SK-N-SH (cell line): Measurements from ENCODE around the gene AKAP6. TPM values are rescaled to one million over a fixed set of nuclear protein-coding genes. Genes with fewer than 3 reads are reported as not detected.

Experiments used
- CTCF ChIA-PET: fragments of 300-600, 350-600 bp; formaldehyde crosslinking; extraction: SDS; loops from one replicate; lab custom pipeline; 2021; lab: Yijun Ruan, JAX
- POLR2A ChIA-PET: fragments of 350-600 bp; sonication (Branson Sonifier 250); formaldehyde crosslinking; extraction: SDS; loops from one replicate; lab custom pipeline; 2020; ENCODE audit warnings: antibody characterized with exemption, inconsistent platforms; lab: Yijun Ruan, JAX
- DNase-seq: peaks from one replicate; pipeline ENCODE4 v3.0.0; 2012
- H2AFZ ChIP-seq: fragments of 200-600 bp; sonication (generic); 2 replicates; pipeline ENCODE4 v1.8.1; 2016; ENCODE audit warnings: antibody characterized with exemption, mild to moderate bottlenecking, low read depth
- H3F3A ChIP-seq: fragments of 200-600 bp; sonication (generic); replicated peaks from 2 replicates; pipeline ENCODE3; 2016; ENCODE audit warnings: antibody characterized with exemption, mild to moderate bottlenecking; ENCODE audit not compliant: insufficient read depth
- H3K27ac ChIP-seq, 2 experiments: fragments of 200-500 bp in 1 of 2; fragments of 200-600 bp in 1 of 2; sonication (Bioruptor generic) in 1 of 2; sonication (generic), shearing (Covaris generic) in 1 of 2; 2 replicates each; pipeline versions ENCODE4 v1.5.1 to v1.6.1; 2014 to 2016; ENCODE audit warnings: low read depth in 2 of 2, inconsistent platforms in 1 of 2, low read length in 1 of 2, mild to moderate bottlenecking in 1 of 2, mixed read lengths in 1 of 2
- H3K27me3 ChIP-seq: fragments of 200-600 bp; sonication (generic), shearing (Covaris generic); 2 replicates; pipeline ENCODE4 v1.6.1; 2016; ENCODE audit warnings: mixed run types; ENCODE audit not compliant: insufficient read depth
- H3K36me3 ChIP-seq, 2 experiments: fragments of 200-500 bp in 1 of 2; fragments of 200-600 bp in 1 of 2; sonication (Bioruptor generic) in 1 of 2; sonication (generic) in 1 of 2; replicated peaks in 1 of 2; 2 replicates each; pipeline versions ENCODE3 to v1.5.1; 2014 to 2016; ENCODE audit warnings: low read length in 1 of 2, mild to moderate bottlenecking in 1 of 2; ENCODE audit not compliant: insufficient read depth in 2 of 2, control insufficient read depth in 1 of 2
- H3K4me1 ChIP-seq, 2 experiments: fragments of 200-500 bp in 1 of 2; fragments of 200-600 bp in 1 of 2; sonication (Bioruptor generic) in 1 of 2; sonication (generic), shearing (Covaris generic) in 1 of 2; 2 replicates each; pipeline versions ENCODE4 v1.5.1 to v1.6.1; 2014 to 2016; ENCODE audit warnings: low read depth in 1 of 2, low read length in 1 of 2, mixed run types in 1 of 2; ENCODE audit not compliant: insufficient read depth in 2 of 2, control insufficient read depth in 1 of 2
- H3K4me2 ChIP-seq: fragments of 200-600 bp; sonication (generic), shearing (Covaris generic); 2 replicates; pipeline ENCODE4 v1.6.1; 2017; ENCODE audit warnings: mixed run types
- H3K4me3 ChIP-seq, 2 experiments: fragments of 200-500 bp in 1 of 2; fragments of 200-600 bp in 1 of 2; sonication (Bioruptor generic) in 1 of 2; sonication (generic), shearing (Covaris generic) in 1 of 2; 2 replicates each; pipeline versions ENCODE4 v1.5.1 to v1.8.1; 2014 to 2016; ENCODE audit warnings: low read depth in 2 of 2, inconsistent platforms in 1 of 2, low read length in 1 of 2, mild to moderate bottlenecking in 1 of 2, mixed read lengths in 1 of 2, moderate library complexity in 1 of 2
- H3K79me2 ChIP-seq: fragments of 200-600 bp; sonication (generic); 2 replicates; pipeline ENCODE4 v1.8.1; 2017; ENCODE audit warnings: mild to moderate bottlenecking; ENCODE audit not compliant: insufficient read depth
- H3K9ac ChIP-seq: fragments of 200-600 bp; sonication (generic); 2 replicates; pipeline ENCODE4 v1.6.1; 2017; ENCODE audit warnings: mixed run types
- H3K9me2 ChIP-seq: fragments of 200-600 bp; sonication (generic); 2 replicates; pipeline ENCODE4 v1.6.1; 2017; ENCODE audit warnings: mixed run types
- H3K9me3 ChIP-seq: fragments of 200-600 bp; sonication (generic); 2 replicates; pipeline ENCODE4 v1.6.1; 2017; ENCODE audit warnings: mixed run types, mild to moderate bottlenecking, moderate library complexity
- H4K20me1 ChIP-seq: fragments of 200-600 bp; sonication (generic); 2 replicates; pipeline ENCODE4 v1.6.1; 2017; ENCODE audit warnings: mild to moderate bottlenecking, mixed run types; ENCODE audit not compliant: insufficient read depth
- CHD2 ChIP-seq: fragments of 150-350 bp; IDR thresholded peaks from 2 replicates; pipeline ENCODE4 v1.6.1; 2018; ENCODE audit warnings: low read length; ENCODE audit not compliant: partially characterized antibody
- ELF1 ChIP-seq: IDR thresholded peaks from 2 replicates; pipeline ENCODE4 v1.4.0; 2012
- EZH2phosphoT487 ChIP-seq: fragments of 200-600 bp; sonication (generic); IDR thresholded peaks from 2 replicates; pipeline ENCODE4 v1.6.1; 2017; ENCODE audit warnings: low read depth, mixed run types, mild to moderate bottlenecking, antibody characterized with exemption, moderate library complexity, borderline replicate concordance
- FOSL2 ChIP-seq: IDR thresholded peaks from 2 replicates; pipeline ENCODE4 v1.4.0; 2012; ENCODE audit warnings: low read depth, mild to moderate bottlenecking, moderate library complexity, borderline replicate concordance
- FOXJ3 ChIP-seq: sonication (generic); formaldehyde crosslinking; IDR thresholded peaks from 2 replicates; pipeline ENCODE4 v1.5.1; 2020; ENCODE audit warnings: mild to moderate bottlenecking, missing genetic modification reagents
- GABPA ChIP-seq: IDR thresholded peaks from 2 replicates; pipeline ENCODE4 v1.4.0; 2012; ENCODE audit warnings: low read depth, mild to moderate bottlenecking
- GATA2 ChIP-seq: sonication (generic); formaldehyde crosslinking; IDR thresholded peaks from 2 replicates; pipeline ENCODE4 v1.5.0; 2020; ENCODE audit warnings: mild to moderate bottlenecking, missing genetic modification reagents
- JUND ChIP-seq: IDR thresholded peaks from 2 replicates; pipeline ENCODE4 v1.4.0; 2012
- MAX ChIP-seq: IDR thresholded peaks from 2 replicates; pipeline ENCODE4 v1.4.0; 2012; ENCODE audit warnings: low read depth
- MEF2A ChIP-seq: IDR thresholded peaks from 2 replicates; pipeline ENCODE4 v1.4.0; 2012; ENCODE audit warnings: low read depth, borderline replicate concordance
- MXI1 ChIP-seq: IDR thresholded peaks from 2 replicates; pipeline ENCODE4 v1.6.1; 2012; ENCODE audit warnings: mild to moderate bottlenecking, low read depth, low read length, improper control_type of control experiment
- NFIC ChIP-seq: IDR thresholded peaks from 2 replicates; pipeline ENCODE4 v1.4.0; 2012; ENCODE audit warnings: borderline replicate concordance
- NRF1 ChIP-seq: IDR thresholded peaks from 2 replicates; pipeline ENCODE4 v1.6.1; 2012; ENCODE audit warnings: low read depth, mild to moderate bottlenecking, low read length
- POLR2AphosphoS5 ChIP-seq: IDR thresholded peaks from 2 replicates; pipeline ENCODE4 v1.6.1; 2012; ENCODE audit warnings: low read depth, low read length
- RCOR1 ChIP-seq: fragments of 150-350 bp; IDR thresholded peaks from 2 replicates; pipeline ENCODE4 v1.6.1; 2017; ENCODE audit warnings: antibody characterized with exemption, low read length
- REST ChIP-seq: IDR thresholded peaks from 2 replicates; pipeline ENCODE4 v1.6.1; 2012; ENCODE audit warnings: mild to moderate bottlenecking, low read depth, low read length, moderate library complexity
- RXRA ChIP-seq: IDR thresholded peaks from 2 replicates; pipeline ENCODE4 v1.4.0; 2012; ENCODE audit warnings: low read depth, mild to moderate bottlenecking, borderline replicate concordance
- SMC3 ChIP-seq: IDR thresholded peaks from 2 replicates; pipeline ENCODE4 v1.6.1; 2012; ENCODE audit warnings: low read depth, low read length, improper control_type of control experiment
- USF1 ChIP-seq: IDR thresholded peaks from 2 replicates; pipeline ENCODE4 v1.4.0; 2012; ENCODE audit warnings: low read depth, borderline replicate concordance
- WGBS: methylation state at CpG from one replicate; pipeline ENCODE4 v1.1.6; 2017; ENCODE audit warnings: low lambda C conversion rate; 5-methylcytosine and 5-hydroxymethylcytosine counted together
- polyA plus RNA-seq, 3 experiments: library from polyadenylated mRNA; depleted of rRNA; stranded (reverse); fragments of >200 nt; gene quantifications; 2 replicates each; pipeline ENCODE4 v1.2.3, GENCODE V29; 2012
- TF ChIP-seq, protein P1 (sequence below): fragments of 150-350 bp; IDR thresholded peaks from 2 replicates; pipeline ENCODE4 v1.6.1; 2016; ENCODE audit warnings: mild to moderate bottlenecking, low read depth, low read length

Gene AKAP6
- polyA plus RNA-seq, 1 of the 3 experiments (the other 2 are of a cell fraction): 1.7 TPM

DNA sequence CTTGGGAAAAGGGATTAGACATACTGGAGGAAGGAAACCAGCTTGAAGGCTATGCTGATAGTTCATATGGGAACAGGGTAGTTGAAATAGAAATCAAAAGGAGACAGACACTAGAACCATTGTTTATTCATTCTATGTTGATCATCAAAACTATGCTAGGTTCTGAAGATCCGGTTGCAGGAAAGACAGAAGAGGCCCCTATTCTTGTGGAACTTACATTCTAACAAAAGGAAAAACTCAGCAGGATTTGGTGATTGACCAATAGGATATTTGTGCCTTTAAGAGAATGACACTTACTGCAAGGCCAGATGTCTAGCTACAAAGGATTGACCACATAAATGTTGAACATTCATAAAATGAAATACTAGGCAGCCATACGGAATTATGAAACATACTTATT lies 179.2 kb downstream of the AKAP6 start:
- Histone ChIP-seq H2AFZ (no peak overlapping the region), H4K20me1 (no peaks in the 10 kb centered on the region), H3K4me1 (peaks cover 3 to 44% of the 10 kb centered on the region in 2 experiments; a peak in 3 of 4 replicates), H3K36me3 (no peaks in the 10 kb centered on the region), H3K9me2 (no peaks in the 10 kb centered on the region), H3K4me3 (no peak overlapping the region), H3F3A (peaks cover 47% of the 10 kb centered on the region), H3K79me2 (peaks cover 41% of the 10 kb centered on the region), H3K27ac (peak overlapping the region; percentile 53 to 94), H3K27me3 (no peaks in the 10 kb centered on the region), H3K9ac (peak overlapping the region; percentile 46; the same call in 1 of the 2 replicates), H3K4me2 (no peak overlapping the region; the same call in 1 of the 2 replicates), H3K9me3 (no peaks in the 10 kb centered on the region)
- WGBS: 82% methylated on average over 2 of the region's 2 CpGs
- DNase-seq: no peak
- ChIA-PET POLR2A (no interaction called here), CTCF (interaction anchor here (1.3 kb wide), 1 partner anchor 14 kb away, joined by 3 read pairs; no protein-coding TSS in a partner anchor)
- TF ChIP-seq SMC3 (no peak), ELF1 (no peak), RXRA (no peak), CHD2 (no peak), EZH2phosphoT487 (no peak), USF1 (no peak), FOSL2 (no peak), MAX (no peak), MEF2A (no peak)
- TF ChIP-seq, protein P1, sequence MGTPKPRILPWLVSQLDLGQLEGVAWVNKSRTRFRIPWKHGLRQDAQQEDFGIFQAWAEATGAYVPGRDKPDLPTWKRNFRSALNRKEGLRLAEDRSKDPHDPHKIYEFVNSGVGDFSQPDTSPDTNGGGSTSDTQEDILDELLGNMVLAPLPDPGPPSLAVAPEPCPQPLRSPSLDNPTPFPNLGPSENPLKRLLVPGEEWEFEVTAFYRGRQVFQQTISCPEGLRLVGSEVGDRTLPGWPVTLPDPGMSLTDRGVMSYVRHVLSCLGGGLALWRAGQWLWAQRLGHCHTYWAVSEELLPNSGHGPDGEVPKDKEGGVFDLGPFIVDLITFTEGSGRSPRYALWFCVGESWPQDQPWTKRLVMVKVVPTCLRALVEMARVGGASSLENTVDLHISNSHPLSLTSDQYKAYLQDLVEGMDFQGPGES: no peak

DNA sequence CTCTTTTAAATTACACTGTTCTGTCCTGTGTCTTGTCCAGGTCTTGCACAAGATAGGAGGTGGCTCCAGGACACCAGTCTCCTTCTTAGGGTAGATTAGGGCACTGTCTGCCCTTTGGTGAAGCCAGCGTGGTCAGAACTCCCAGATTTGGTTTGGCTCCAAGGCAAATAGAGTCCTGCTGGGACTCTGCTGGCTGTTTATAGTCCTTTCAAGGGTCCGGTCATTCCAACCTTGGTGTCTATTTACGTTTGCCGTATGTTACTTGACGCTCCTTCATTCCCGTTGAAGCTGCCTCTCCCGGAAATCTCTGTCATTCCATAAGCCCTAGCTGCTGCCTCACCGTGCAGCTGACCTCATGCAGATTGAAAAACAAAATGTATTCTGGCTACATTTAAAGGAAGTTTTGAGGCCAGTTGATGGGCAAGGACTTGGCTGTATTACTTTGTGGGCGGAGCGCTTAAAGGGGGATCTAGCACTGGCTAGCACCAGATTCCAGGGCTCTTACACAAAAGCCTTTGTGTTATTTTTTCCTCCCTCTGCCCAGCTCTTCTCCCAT lies 180.6 kb downstream of the AKAP6 start:
- 49% methylated on average over 10 of the region's 10 CpGs for WGBS
- Histone ChIP-seq H3K9me2 (no peaks in the 10 kb centered on the region), H2AFZ (no peak overlapping the region), H3F3A (peaks cover 58% of the 10 kb centered on the region), H3K4me3 (no peak overlapping the region), H3K9ac (peak overlapping the region; percentile 73), H3K79me2 (peaks cover 41% of the 10 kb centered on the region), H3K4me1 (peaks cover 3 to 51% of the 10 kb centered on the region in 2 experiments; a peak in 3 of 4 replicates), H3K27me3 (no peaks in the 10 kb centered on the region), H3K4me2 (peak overlapping the region; percentile 65), H3K9me3 (no peaks in the 10 kb centered on the region), H3K36me3 (no peaks in the 10 kb centered on the region), H3K27ac (peak overlapping the region; percentile 65 to 94), H4K20me1 (no peaks in the 10 kb centered on the region)
- DNase-seq: no peak
- ChIA-PET POLR2A (no interaction called here), CTCF (interaction anchor here (0.9 kb wide), 1 partner anchor 51 kb away, joined by 3 read pairs; no protein-coding TSS in a partner anchor)
- TF ChIP-seq SMC3 (no peak), RXRA (peak; percentile 49; the same call in 1 of the 2 replicates), NFIC (peak; percentile 80), FOSL2 (peak; percentile 41; the same call in 1 of the 2 replicates), RCOR1 (no peak), POLR2AphosphoS5 (peak; percentile 79; the same call in 1 of the 2 replicates), NRF1 (no peak), MAX (peak; percentile 86), JUND (peak; percentile 20; the same call in 1 of the 2 replicates), MXI1 (no peak), CHD2 (no peak), FOXJ3 (CRISPR knock-in tag) (no peak), GATA2 (no peak), GABPA (no peak), REST (peak; percentile 59; the same call in 1 of the 2 replicates), EZH2phosphoT487 (no peak)
